HG03520 (cell line): Measurements from ENCODE around the gene BLOC1S3.

Source experiments
- ATAC-seq: cut with Tn5 transposase; IDR thresholded peaks from one replicate; pipeline ENCODE4 v1.9.1; 2021; ENCODE audit warnings: mild to moderate bottlenecking, moderate library complexity; ENCODE audit not compliant: unreplicated experiment

The BLOC1S3 gene

DNA sequence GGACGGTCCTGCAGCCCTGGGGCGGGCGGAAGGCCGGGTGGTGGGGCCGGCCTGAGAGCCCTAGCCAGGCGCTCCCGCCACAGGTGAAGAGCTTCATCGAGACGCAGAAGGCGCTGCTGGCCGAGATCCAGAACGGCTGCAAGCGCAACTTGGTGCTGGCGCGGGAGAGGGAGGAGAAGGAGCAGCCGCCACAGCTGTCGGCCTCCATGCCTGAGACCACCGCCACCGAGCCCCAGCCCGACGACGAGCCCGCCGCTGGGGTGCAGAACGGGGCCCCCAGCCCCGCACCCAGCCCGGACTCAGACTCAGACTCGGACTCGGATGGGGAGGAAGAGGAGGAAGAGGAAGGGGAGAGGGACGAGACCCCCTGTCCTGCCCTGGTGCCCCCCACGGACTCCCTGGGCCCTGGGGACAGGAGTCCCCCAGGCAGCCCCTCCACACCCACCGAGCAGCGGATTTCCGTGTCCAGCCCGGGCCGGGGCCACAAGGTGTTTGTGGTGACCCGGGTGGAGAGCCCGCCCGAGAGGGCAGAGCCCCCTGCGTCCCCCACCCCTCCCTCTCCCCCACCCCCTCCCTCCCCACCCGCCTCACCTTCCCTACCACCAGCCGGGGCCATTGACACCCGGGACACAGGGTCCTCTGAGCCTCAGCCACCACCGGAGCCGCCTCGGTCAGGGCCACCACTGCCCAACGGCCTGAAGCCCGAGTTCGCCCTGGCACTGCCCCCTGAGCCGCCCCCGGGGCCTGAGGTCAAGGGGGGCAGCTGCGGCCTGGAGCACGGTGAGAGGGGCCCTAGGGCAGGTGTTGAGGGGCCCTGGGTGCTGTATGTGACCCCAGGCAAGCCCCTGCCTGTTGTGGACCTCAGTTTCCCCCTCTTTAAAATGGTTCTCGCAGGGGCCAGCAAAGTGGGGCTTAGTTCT, 33.1 kb upstream of the BLOC1S3 start:
- ATAC-seq: no peak

DNA sequence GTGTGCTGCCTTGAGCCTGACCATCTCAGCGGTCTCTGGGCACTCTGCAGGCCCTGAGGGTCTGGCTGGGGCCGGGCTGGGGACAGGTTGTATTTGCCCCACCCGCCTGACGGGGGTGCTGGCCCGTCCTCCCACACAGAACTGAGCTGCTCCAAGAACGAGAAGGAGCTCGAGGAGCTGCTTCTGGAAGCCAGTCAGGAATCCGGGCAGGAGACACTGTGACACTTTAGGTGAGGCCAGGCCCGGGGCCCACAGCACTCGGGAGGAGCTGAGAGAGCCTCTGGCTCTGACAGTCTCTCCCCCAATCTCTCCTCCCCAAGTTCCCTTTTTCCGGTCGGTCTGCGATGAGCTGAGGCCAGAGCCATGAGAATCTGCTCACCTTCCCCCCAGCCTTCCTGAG, 32.3 kb upstream of the BLOC1S3 start:
- ATAC-seq: no peak

DNA sequence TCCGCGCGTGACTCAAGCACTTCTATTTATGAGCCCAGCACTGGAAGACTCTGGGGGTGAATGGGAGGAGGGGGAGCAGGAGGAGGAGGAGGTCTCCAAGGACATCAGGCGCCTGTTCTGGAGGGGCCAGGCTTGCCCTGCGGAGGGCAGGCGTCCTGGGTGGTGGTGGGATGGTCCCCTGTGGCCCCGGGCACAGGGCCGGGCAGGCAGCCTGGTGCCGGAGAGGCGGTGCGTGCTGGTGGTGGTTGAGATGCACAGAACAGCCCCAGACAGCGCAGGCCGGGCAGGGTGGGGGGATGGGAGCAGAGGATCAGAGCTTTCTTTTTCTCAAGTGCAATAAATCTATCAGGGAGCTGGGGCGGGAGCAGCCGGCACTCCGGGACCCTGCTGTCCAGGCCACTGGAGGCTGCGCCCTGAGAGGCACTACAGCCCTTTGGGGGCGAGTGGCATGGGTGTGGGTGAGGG, 31.8 kb upstream of the BLOC1S3 start:
- ATAC-seq: no peak

DNA sequence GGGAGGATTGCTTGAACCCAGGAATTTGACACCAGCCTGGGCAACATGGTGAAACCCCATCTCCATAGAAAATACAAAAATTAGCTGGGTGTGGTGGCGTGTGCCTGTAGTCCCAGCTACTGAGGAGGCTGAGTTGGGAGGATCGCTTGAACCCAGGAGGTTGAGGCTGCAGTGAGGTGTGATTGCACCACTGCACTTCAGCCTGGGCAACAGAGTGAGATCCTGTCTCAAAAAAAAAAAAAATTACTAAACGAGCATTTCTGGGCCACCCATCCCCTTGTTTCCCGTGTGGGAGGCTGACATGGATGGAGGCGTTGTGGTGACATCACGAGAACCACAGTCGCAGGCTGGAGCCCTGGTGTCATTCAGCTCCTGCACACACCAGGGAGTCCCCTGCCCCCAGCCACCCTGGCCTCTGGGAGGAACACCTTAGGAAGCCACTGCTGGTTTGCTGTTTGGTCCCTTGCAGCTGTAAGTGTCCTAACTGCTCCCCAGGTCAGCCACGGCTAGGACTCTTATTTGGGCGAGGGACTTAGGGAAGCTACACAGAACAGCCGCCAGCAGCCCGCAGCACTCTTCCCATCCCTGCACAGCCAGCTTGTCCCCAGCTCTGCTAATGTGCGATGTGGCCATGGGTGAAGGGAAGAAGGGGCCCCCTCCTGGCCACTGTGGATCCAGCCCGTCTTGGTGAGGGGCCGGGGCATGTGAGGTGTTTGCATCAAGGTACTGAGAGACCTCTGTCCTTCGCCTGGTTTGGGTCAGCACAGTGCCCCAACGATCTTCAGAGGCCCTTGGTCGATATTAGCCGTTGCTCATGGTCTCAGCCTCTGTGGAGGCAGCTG, 30.5 kb upstream of the BLOC1S3 start:
- no peak for ATAC-seq

DNA sequence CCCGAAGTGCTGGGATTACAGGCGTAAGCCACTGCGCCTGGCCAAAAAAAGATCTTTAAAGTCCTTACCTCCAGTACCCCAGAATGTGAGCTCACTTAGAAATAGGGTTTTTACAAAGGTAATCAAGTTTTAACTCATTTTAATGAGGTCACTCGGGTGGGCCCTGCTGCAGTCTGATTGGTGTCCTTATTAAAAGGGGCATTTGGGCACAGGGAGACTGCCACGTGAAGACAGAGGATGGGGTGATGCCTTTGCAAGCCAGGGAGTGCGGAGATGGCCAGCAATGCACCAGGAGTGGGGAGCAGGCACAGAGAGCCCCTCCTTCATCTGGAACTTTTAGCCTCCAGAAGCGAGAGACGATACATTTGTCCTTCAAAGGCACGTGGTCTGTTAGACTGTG, 29.5 kb upstream of the BLOC1S3 start:
- ATAC-seq: no peak

DNA sequence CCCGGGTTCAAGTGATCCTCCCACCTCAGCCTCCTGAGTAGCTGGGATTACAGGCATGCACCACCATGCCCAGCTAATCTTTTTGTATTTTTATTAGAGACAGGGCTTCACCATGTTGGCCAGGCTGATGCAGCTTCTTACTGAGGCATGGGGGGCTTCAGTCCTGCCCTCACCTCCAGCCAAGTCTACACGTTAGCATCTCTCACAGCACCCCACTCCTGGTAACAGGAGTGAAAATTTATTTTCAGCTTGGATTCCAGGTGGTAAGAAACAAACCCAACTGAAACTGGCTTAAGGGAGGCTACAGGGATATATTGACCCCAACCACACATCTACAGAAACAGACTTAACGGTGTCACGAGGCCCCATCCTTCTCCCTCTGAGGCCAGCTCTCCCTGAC, 28.4 kb upstream of the BLOC1S3 start:
- no peak for ATAC-seq

DNA sequence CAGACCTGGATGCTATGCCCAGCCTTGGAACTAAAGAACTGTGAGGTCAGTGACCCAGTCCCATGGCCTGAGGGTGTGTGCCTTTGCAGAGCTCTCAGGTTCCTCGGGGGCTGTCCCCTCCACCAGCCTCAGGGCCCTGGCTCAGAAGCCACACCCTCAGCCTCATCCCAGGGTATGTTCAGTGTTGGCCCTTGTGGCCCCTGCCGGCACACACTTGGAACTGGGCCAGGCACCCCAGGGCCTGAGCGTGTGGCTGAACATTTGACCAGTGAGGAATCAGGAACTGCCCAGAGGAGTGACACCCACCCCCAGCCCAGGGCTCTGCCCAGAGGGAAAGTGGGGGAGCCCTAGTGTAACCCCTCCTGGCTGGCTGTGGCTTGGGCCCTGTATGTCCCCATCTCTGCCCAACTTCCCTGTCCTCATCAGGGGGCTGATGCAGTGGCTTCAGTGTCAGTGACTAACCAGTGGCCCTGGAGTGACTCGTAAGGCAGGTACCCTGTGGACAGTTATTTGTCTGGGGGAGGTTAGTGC, 27.8 kb upstream of the BLOC1S3 start:
- ATAC-seq: no peak

DNA sequence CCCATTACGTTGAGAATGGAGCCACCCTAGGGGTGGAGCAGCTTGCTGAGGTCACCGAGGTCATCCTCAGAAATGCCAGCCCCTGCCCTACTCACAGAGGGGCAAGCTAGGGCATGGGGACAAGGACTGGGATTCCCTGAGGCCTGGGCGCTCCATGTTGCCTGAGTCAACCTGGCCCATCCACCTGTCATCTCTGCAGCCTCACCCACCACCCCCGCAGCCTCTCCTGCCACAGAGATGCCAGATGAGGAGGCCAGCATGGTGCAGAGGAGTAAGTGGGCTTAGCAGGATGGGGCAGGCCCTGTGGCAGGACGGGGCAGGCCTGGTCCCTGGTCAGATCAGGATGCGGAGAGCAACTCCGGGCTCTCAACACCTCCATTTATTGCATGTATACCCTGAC, 27.3 kb upstream of the BLOC1S3 start:
- no peak for ATAC-seq

DNA sequence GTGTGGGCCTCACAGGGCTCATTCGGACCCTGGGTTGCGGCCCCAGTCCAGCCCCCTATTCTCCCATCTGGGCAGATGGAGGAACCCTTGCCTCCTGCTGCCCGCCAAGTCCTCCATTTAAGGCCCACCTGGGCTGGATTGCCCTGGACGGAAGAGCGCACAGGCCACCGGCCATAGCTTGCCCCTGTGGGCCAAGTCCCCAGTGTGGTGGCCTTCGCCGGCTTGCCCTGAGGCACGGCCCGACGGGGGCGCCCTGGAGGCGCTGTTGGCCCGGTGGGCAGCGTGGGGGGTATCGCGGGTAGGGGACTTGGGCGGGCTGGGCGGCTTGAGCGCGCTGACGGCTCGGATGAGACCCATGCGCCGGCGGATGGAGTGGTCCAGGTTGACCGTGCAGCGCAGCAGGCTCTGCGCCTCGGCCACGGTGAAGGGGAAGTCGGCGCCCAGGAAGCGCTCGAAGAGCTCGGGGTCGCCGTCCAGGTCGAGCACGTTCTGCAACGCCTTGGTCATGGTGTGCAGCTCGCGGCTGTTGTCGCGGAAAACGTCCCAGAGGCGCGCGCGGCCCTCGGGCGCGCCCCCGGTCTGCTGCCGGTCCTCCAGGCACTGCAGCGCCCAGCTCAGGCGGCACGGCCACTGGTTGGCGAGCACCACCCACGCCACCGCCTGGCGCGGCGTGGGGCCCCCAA, 26.6 kb upstream of the BLOC1S3 start:
- ATAC-seq: no peak

DNA sequence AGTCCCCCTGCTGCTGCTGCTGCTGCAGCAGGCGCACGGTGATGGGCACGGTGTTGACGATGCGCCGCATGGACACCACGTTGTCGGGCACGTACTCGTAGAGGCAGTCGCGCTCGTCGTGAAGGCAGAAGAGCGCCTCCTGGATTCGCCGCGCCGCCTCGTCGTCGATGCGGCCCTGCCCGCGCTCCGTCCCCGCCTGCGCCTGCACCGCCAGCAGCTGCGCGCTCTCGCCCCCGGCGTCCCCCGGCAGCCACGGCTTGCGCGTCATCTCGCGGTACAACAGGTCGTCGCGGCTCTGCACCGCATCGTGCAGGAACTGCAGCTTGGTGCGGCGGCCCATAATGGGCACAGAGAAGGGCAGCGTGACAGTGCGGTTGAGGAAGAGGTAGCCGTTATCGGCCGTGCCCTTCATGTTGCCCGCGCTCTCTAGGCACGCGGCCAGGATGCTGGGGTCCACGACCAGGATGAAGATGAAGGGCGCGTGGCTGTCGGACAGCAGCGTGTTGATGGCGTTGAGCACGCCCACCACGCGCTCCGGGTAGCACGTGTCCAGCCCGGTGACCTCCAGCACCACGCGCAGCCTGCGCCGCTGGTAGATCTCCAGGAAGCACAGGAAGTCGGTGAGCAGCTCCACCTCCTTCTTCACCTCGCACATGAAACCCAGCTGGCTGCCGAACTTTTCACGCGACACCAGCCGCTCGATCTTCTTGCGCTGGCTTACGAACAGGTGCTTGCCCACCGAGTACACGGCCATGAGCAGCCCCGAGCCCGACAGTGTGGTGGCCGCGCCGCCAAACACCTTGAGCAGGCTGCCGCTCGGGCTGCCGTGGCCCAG, 25.9 kb upstream of the BLOC1S3 start:
- ATAC-seq: no peak

DNA sequence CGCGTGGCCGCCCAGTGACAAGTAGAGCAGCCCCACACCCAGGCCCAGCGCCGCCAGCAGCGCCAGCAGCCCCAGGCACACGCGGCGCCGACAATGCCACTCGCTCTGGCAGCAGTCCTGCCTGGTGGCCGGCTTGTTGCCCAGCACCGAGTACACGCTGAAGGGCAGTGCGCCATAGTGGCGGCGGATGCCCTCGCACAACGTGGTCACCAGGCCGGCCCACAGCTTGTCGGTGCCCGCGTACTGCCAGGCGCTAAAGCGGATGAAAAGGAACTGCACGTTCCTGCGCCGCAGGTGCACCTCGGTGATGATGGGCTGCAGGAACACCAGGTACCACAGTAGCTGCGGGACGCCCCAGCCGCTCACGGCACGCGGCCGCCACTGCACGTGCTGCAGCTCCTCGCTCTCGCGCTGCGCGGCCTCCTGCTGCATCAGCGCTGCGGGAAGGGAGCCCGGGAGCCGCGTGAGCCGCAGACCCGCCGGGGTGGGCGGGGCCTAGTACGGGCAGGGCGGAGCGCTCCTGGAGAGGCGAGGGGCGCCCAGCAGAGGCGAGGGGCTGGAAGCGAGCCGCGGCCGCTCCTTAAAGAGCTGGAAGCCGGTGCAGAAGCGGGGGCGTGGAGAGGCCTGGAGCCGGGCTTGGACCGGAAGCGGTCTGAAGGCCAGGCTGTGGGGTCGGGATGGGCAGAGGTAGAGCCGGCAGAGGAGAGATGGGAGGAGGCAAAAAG, 25.1 kb upstream of the BLOC1S3 start:
- no peak for ATAC-seq

DNA sequence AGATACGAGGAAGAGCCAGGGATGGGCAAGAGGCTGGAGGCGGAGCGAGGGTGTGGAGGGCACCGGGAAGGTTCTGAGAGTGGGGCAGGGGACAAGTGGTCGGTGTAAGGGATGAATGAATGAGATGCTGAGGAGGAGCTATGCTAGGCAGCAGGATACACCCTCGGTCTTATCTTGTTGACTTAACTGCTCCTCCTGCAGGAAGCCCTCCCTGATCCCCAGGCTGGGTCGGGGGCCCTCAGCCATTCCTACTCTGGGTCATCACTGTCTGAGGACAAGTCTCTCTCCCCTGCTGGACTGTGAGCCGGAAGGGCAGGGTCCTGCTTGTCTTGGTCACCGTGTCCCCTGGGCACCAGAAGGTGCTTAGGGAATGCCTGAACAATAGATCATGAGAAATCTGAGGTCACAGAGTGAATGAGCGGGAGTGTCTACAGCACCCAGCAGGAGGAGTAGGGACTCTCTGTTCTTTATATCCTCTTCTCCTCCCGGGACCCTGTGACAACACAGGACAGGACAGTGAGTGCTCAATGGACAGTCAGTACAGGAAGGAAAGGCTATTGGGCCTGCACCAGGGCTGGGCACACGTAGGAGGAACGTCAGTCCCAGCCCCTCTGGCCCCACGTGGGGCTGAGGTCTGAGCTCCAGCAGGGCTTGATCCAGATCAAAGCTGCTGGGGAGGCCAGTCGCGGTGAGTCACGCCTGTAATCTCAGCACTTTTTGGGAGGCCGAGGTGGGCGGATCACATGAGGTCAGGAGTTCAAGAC, 24.3 kb upstream of the BLOC1S3 start:
- no peak for ATAC-seq

DNA sequence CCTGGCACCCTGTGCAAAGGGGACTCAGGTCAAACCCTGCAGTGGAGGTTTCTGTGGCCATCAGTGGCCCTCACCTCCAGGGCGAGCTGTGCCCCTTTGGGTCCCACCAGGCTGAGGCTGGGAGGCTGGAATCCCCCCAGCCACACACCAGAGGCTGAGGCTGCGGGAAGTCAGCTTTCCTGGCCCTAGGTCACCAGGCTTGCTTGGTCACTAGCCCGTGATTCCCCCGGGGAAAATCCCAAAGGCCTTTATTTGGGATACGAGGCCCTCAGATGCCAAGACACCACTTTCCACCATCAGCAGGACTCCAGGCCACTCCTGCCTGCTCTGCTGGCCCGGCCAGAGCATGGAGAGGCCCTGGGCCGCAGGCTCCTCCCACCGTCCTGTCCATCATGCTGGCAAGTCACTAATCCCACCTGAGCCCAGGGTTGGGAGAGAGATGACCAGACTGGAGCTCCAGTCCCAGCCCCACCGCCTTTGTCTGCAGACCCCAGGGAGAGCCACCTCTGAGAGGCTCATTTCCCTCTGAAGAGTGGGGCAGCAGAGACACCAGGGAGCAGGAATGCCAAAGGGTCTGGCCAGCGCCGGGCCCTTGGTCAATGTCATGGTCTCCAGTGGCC, 22.5 kb upstream of the BLOC1S3 start:
- no peak for ATAC-seq

DNA sequence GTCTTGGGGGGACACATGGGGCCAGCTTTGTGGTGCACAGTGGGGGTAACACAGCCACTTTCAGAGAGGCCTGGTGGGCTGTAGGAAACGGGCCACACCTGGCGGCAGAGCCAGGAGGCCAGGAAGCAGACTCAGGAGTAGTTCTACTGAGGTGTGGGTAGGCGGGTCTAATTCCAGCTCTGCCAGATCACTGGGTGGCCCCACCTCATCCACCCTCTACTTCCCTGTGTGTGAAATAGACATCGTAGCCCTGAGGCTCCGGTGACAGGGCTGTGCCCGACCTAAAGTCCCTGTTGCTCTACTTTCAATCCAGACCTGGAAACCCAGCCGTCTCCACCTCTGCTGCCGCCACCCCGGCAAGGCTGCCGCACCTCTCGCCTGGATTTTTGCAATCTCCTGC, 21.8 kb upstream of the BLOC1S3 start:
- ATAC-seq: no peak

DNA sequence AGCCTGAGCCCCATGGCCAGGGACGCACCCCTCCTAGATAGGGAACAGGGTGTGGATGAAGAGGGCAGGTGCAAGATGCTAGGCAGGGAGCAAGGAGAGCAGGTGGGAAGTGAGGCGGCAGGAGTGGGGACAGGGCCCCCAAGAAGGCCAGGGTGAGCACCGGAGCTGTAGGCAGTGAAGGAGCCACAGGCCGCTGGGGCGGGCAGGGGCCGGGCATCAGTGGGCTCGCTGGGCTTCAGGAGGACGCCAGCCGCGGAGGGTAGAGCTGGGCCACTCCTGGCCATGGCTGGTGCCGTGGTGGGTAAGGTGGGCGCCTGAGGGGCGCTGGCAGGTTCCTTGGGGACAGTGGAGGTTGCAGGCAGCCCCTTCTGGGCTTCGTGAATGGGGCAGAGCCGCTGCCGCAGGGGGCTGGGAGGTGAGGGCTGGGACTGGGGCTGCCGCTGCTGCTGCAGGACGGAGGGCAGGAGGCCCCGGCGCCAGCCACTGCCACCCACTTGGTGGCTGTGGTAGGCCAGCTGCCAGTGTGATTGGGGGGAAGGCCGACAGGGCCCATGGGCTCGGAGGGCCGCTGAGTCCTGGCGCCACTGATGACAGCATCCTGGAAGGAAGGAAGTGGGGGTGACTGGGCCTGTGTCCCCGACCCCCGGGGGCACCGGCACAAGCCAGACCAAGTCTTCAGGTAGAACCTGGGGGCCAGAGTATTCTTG, 19.9 kb upstream of the BLOC1S3 start:
- no peak for ATAC-seq

DNA sequence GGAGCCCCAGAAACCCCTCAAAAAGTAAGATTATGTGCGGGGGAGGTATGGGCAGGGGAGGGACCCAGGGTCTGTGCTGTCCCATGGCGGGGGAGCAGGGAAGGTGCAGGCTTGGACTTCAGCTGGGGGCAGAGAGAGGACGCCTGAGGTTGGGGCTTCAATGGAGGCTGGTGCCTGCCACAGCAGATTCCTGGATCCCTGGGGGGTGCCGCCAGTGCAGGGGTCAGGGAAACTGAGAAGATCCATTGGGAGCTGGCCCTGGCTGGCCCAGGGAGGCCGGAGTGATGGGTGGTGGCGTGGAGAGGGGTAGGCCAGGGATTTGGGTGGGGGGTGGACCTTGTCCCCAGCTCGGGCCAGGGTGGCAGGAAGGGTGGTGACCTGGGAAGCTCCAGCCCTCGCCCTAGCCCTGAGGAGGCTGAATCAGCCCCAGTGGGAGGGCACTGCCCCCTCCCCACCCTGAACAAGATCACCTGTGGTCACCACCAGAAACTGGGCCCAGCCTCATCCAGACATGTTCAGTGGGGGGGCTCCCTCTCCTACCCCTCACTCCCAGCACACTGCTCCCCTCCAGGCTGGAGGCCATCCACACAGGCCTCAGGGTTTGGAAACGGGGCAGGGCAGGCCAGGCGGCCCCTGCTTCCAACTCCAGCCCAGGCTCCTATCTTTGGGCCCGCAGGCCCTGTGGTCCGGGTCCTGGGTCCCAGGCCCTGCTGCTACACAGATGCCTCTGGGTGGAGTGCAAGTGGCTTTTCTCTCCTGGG, 19.2 kb upstream of the BLOC1S3 start:
- no peak for ATAC-seq

DNA sequence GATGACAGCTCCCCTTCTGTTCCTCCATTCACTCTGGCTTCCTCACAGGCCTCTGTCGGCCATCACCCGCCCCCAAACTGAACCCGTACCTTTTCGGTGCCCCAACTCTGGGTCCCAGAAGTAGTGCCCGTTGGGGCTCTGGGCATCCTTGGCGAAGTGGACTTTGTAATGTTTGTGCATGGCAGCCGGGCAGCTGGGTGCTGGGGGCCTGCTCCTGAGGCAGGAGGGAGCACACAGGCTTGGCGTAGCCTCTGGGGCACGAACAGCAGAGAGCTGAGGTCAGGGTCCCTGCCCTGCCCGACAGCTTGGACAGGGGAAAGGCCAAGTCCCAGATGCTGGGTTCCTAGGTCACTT, 18.6 kb upstream of the BLOC1S3 start:
- no peak for ATAC-seq
